Adrenal gland (tissue), 12 donors: ENCODE measurements around the gene GPD1L. TPM values are rescaled to one million over a fixed set of nuclear protein-coding genes. Genes with fewer than 3 reads are reported as not detected.

Source experiments
- DNase-seq, 7 donors: peaks; one replicate each; pipeline ENCODE4 v3.0.0-alpha.2; 2019 to 2020
- H3K27ac ChIP-seq, 5 donors: fragments of 200-600 bp; sonication (generic) in 4 of 5; 1 replicate in 3 of 5; 2 replicates in 2 of 5; pipeline versions ENCODE4 v1.5.1 to v1.8.0; 2016 to 2020; ENCODE audit warnings: mild to moderate bottlenecking in 1 of 5
- H3K27me3 ChIP-seq: fragments of 200-600 bp; 2 replicates; pipeline ENCODE4 v1.8.0; 2021
- H3K36me3 ChIP-seq, 2 donors: fragments of 200-600 bp; replicated peaks in 1 of 2; 1 replicate in 1 of 2; 2 replicates in 1 of 2; pipeline versions ENCODE4 v1.5.1 to v1.8.0; 2018 to 2022
- H3K4me1 ChIP-seq, 2 donors: fragments of 200-600 bp; replicated peaks in 1 of 2; 1 replicate in 1 of 2; 2 replicates in 1 of 2; pipeline versions ENCODE4 v1.5.1 to v1.8.0; 2018 to 2021
- H3K4me3 ChIP-seq, 4 donors: fragments of 200-600 bp; sonication (generic) in 3 of 4; one replicate each; pipeline ENCODE4 v1.5.1; 2016 to 2018
- H3K9me3 ChIP-seq, 3 donors: fragments of 200-600 bp; sonication (generic) in 1 of 3; replicated peaks in 1 of 3; 1 replicate in 2 of 3; 2 replicates in 1 of 3; pipeline versions ENCODE4 v1.5.1 to v1.8.0; 2016 to 2021
- CTCF ChIP-seq, 6 experiments: fragments of 450-650 bp in 4 of 6; fragments of 200-600 bp in 2 of 6; sonication (generic) in 1 of 6; IDR thresholded peaks; 1 replicate in 5 of 6; 2 replicates in 1 of 6; pipeline versions ENCODE4 v1.5.1 to v1.8.0; 2016 to 2021; ENCODE audit warnings: antibody characterized with exemption in 6 of 6, mild to moderate bottlenecking in 2 of 6, moderate library complexity in 1 of 6
- POLR2A ChIP-seq, 2 donors: fragments of 450-650 bp; IDR thresholded peaks; one replicate each; pipeline ENCODE4 v1.6.1; 2017; ENCODE audit warnings: antibody characterized with exemption in 2 of 2, mild to moderate bottlenecking in 2 of 2, moderate library complexity in 1 of 2
- WGBS, 4 donors: extraction: QIAGEN DNeasy Blood & Tissue Kit in 2 of 4; methylation state at CpG; one replicate each; pipeline versions ENCODE4 v1.1.5 to v1.1.7; 2013 to 2017; 5-methylcytosine and 5-hydroxymethylcytosine counted together
- intact Hi-C, 2 donors: fragments of 100-400 bp; cut with DNase I; formaldehyde crosslinking; loops; one replicate each; pipeline versions ENCODE4 v1.14.1 to v1.15.0; 2022 to 2023
- polyA plus RNA-seq, 3 donors: library from polyadenylated mRNA; stranded (reverse); fragments of 200-250 nt in 2 of 3; fragments of 350-450 nt in 1 of 3; fragmentation: Illumina TruSeq in 1 of 3; extraction: RNeasy Lipid Tissue Mini Kit (QIAGEN cat#74804) in 1 of 3; gene quantifications; one replicate each; pipeline ENCODE4 v1.2.3, GENCODE V29; 2013 to 2014
- total RNA-seq, 9 donors: library from RNA; depleted of rRNA in 4 of 9; stranded (reverse); fragments of >200 nt in 4 of 9; fragments of 120-200 nt in 1 of 9; fragmentation: NEBNext Ultra II Directional in 1 of 9; extraction: Animal tissue kit (Norgen Biotek cat#: 25700) in 1 of 9; gene quantifications; one replicate each; pipeline versions ENCODE4 v1.1.0 to v1.2.4, GENCODE V29; 2013 to 2023
- donor health status: healthy with polysubstance abuse.
- donor health status: Bipolar disorder and iron deficiency.
- donor health status: DM: yes; HTN: yes; CAD: no.
- donor health status: DM: no; HTN: no; CAD: no.
- donor health status: DM: no; HTN: no; CAD: no.
- donor health status: DM: yes; HTN: yes; CAD: no.

Gene GPD1L
- total and polyA plus RNA-seq, 12 donors, result 19.7 to 131 (median 79.1) TPM

GRCh38 chr3:32143849-32144757 lies 37.7 kb downstream of the GPD1L start:
- Histone ChIP-seq H3K4me1 (no peaks in the 10 kb centered on the region), H3K27ac (no peak overlapping the region), H3K36me3 (peaks cover 0 to 8% of the 10 kb centered on the region in 2 donors), H3K27me3 (no peaks in the 10 kb centered on the region), H3K4me3 (no peak overlapping the region), H3K9me3 (no peaks in the 10 kb centered on the region)
- WGBS, 4 donors, result 61 to 69% (median 65%) methylated on average over 11 of the region's 11 CpGs
- peak; percentile 51 to 80 (median 68) for DNase-seq
- intact Hi-C loops, result loop anchor here in 1 of 2 donors (5.0 kb wide), 1 partner anchor 127 kb away; no protein-coding TSS in a partner anchor
- TF ChIP-seq POLR2A (IDR thresholded peaks at IDR 0.05) (no peak), CTCF (IDR thresholded peaks at IDR 0.05) (peak; percentile 75 to 89 (median 81))

DNA sequence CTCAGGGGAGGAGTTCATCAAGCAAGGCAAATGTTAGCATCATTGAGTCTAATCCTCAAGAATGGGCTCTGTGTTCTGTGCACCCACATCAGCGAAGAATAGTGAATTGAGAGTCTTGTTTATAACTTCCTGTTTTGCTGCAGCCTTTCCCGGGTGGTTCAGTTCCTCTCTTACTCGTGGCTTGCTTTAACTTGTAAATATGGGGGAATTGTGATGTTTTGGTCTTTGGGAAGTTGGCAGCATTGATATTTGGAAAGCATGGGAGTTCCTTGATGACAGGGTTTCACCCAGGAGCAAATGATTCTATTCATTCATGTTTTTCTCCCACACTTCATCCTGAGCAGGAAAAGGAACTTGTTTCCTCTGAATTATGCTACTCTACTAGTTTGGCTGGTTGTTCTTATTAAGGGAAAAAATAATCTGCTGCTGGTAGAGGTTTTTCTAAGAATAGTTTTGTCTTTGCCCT lies 40.4 kb downstream of the GPD1L start:
- H3K27me3 ChIP-seq, result no peaks in the 10 kb centered on the region
- no peak for DNase-seq
- no peak overlapping the region for H3K4me3 ChIP-seq
- TF ChIP-seq POLR2A (IDR thresholded peaks at IDR 0.05) (no peak), CTCF (IDR thresholded peaks at IDR 0.05) (no peak)
- H3K9me3 ChIP-seq, result no peaks in the 10 kb centered on the region
- no peak overlapping the region for H3K27ac ChIP-seq
- H3K4me1 ChIP-seq, result no peaks in the 10 kb centered on the region
- intact Hi-C loops, result loop anchor here in 1 of 2 donors (5.0 kb wide), 1 partner anchor 129 kb away; no protein-coding TSS in a partner anchor
- 51 to 72% (median 60%) methylated on average over 3 of the region's 3 CpGs for WGBS, 4 donors
- peaks cover 0 to 19% of the 10 kb centered on the region in 2 donors for H3K36me3 ChIP-seq

DNA sequence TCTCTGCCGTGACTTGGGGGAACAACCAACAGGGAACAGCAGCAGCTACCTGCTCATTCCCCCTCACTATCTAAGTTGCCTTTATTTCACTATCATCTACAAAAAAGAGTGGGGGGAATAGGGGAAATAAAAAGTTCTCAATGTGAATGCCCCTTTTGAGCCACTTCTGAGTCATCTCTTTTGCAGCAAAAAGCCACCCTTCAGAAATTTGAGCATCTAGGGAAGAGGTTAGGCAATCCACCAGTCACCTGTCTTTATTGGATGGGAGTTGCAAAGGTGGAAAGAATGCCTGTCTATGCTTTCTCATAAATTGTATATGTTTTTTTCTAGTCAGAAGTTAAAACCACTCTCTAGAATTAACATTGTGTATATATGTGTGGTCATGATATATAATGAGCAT lies 41.1 kb downstream of the GPD1L start:
- DNase-seq, result no peak
- Histone ChIP-seq H3K4me3 (no peak overlapping the region), H3K36me3 (peaks cover 0 to 19% of the 10 kb centered on the region in 2 donors), H3K27ac (no peak overlapping the region), H3K9me3 (no peaks in the 10 kb centered on the region), H3K4me1 (no peaks in the 10 kb centered on the region), H3K27me3 (no peaks in the 10 kb centered on the region)
- intact Hi-C loops, result loop anchor here in 1 of 2 donors (5.0 kb wide), 1 partner anchor 130 kb away; no protein-coding TSS in a partner anchor
- WGBS, 4 donors, result 88 to 95% (median 92%) methylated on average over 1 of the region's 1 CpG
- TF ChIP-seq POLR2A (IDR thresholded peaks at IDR 0.05) (no peak), CTCF (IDR thresholded peaks at IDR 0.05) (no peak)

- H3K9me3 ChIP-seq, result no peaks in the 10 kb centered on the region
- no peaks in the 10 kb centered on the region for H3K4me1 ChIP-seq
- H3K27ac ChIP-seq, result no peak overlapping the region
- WGBS, 4 donors, result 73 to 84% (median 79%) methylated on average over 3 of the region's 3 CpGs
- no peaks in the 10 kb centered on the region for H3K27me3 ChIP-seq
- no peak for DNase-seq
- H3K36me3 ChIP-seq, result peaks cover 0 to 20% of the 10 kb centered on the region in 2 donors
- no peak overlapping the region for H3K4me3 ChIP-seq
- TF ChIP-seq CTCF (IDR thresholded peaks at IDR 0.05) (no peak), POLR2A (IDR thresholded peaks at IDR 0.05) (no peak)
- intact Hi-C loops, result loop anchor here in 1 of 2 donors (5.0 kb wide), 1 partner anchor 131 kb away; no protein-coding TSS in a partner anchor
Observed at GRCh38 chr3:32147933-32148332, 41.5 kb downstream of the GPD1L start.
